Esophagus squamous epithelium (tissue), 5 donors: ENCODE measurements around the gene PAAF1. TPM values are rescaled to one million over a fixed set of nuclear protein-coding genes. Genes with fewer than 3 reads are reported as not detected.
A peak's percentile ranks its signal among the peaks of the same experiment; 100 is the strongest.

ENCODE experiments used
- DNase-seq: peaks from one replicate; lab custom pipeline; 2025; lab: John Stamatoyannopoulos, UW
- H3K27ac ChIP-seq, 4 donors: fragments of 200-600 bp; sonication (generic); one replicate each; pipeline ENCODE4 v1.5.1; 2016 to 2019; ENCODE audit warnings: mild to moderate bottlenecking in 1 of 4
- H3K27me3 ChIP-seq, 4 donors: fragments of 200-600 bp; sonication (generic); 1 replicate in 3 of 4; 2 replicates in 1 of 4; pipeline versions ENCODE4 v1.5.1 to v1.6.0; 2017 to 2021; ENCODE audit warnings: antibody characterized with exemption in 1 of 4
- H3K36me3 ChIP-seq, 3 donors: fragments of 200-600 bp; sonication (generic); one replicate each; pipeline ENCODE4 v1.5.1; 2016 to 2019
- H3K4me1 ChIP-seq, 3 donors: fragments of 200-600 bp; sonication (generic); one replicate each; pipeline ENCODE4 v1.5.1; 2017 to 2019
- H3K4me3 ChIP-seq, 4 donors: fragments of 200-600 bp; sonication (generic); 1 replicate in 3 of 4; 2 replicates in 1 of 4; pipeline ENCODE4 v1.5.1; 2016 to 2019; ENCODE audit warnings: mild to moderate bottlenecking in 2 of 4, moderate library complexity in 1 of 4
- H3K9me3 ChIP-seq, 3 donors: fragments of 200-600 bp; sonication (generic); one replicate each; pipeline ENCODE4 v1.5.1; 2016 to 2019
- POLR2A ChIP-seq, 4 donors: fragments of 450-650 bp; IDR thresholded peaks; one replicate each; pipeline ENCODE4 v1.6.1; 2017; ENCODE audit warnings: antibody characterized with exemption in 4 of 4, mild to moderate bottlenecking in 4 of 4, moderate library complexity in 3 of 4
- WGBS, 2 donors: methylation state at CpG; one replicate each; pipeline ENCODE4 v1.1.5; 2018; 5-methylcytosine and 5-hydroxymethylcytosine counted together
- intact Hi-C: fragments of 100-400 bp; cut with DNase I; formaldehyde crosslinking; loops from one replicate; pipeline ENCODE4 v1.15.0; 2022
- total RNA-seq, 4 donors: library from RNA; depleted of rRNA; stranded (reverse); fragments of >200 nt; gene quantifications; one replicate each; pipeline ENCODE4 v1.1.0, GENCODE V29; 2016
- TF ChIP-seq, protein P1 (sequence below), 6 experiments: fragments of 450-650 bp in 4 of 6; fragments of 200-600 bp in 2 of 6; sonication (generic) in 2 of 6; IDR thresholded peaks; one replicate each; pipeline ENCODE4 v1.5.1; 2016 to 2019; ENCODE audit warnings: antibody characterized with exemption in 6 of 6, mild to moderate bottlenecking in 4 of 6, moderate library complexity in 4 of 6
- donor health status: DM: yes; HTN: yes; CAD: no.

PAAF1 gene
- total RNA-seq, 4 donors from 2014 or later, result 4.3 to 10.9 (median 8.3) TPM

- no peak for DNase-seq
- intact Hi-C loops, result no loop called here
- Histone ChIP-seq H3K36me3 (peaks cover 0 to 68% (median 0%) of the 10 kb centered on the region in 3 donors), H3K27ac (no peak overlapping the region), H3K9me3 (no peaks in the 10 kb centered on the region), H3K4me3 (no peak overlapping the region), H3K4me1 (no peaks in the 10 kb centered on the region), H3K27me3 (no peaks in the 10 kb centered on the region)
- 90 to 100% methylated on average over 2 of the region's 2 CpGs for WGBS, 2 donors
- no peak for TF ChIP-seq POLR2A (IDR thresholded peaks at IDR 0.05)
- TF ChIP-seq, protein P1, sequence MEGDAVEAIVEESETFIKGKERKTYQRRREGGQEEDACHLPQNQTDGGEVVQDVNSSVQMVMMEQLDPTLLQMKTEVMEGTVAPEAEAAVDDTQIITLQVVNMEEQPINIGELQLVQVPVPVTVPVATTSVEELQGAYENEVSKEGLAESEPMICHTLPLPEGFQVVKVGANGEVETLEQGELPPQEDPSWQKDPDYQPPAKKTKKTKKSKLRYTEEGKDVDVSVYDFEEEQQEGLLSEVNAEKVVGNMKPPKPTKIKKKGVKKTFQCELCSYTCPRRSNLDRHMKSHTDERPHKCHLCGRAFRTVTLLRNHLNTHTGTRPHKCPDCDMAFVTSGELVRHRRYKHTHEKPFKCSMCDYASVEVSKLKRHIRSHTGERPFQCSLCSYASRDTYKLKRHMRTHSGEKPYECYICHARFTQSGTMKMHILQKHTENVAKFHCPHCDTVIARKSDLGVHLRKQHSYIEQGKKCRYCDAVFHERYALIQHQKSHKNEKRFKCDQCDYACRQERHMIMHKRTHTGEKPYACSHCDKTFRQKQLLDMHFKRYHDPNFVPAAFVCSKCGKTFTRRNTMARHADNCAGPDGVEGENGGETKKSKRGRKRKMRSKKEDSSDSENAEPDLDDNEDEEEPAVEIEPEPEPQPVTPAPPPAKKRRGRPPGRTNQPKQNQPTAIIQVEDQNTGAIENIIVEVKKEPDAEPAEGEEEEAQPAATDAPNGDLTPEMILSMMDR (IDR thresholded peaks at IDR 0.05), result no peak
Observed at GRCh38 chr11:73859671-73860070, 17.1 kb upstream of the PAAF1 start.

DNA sequence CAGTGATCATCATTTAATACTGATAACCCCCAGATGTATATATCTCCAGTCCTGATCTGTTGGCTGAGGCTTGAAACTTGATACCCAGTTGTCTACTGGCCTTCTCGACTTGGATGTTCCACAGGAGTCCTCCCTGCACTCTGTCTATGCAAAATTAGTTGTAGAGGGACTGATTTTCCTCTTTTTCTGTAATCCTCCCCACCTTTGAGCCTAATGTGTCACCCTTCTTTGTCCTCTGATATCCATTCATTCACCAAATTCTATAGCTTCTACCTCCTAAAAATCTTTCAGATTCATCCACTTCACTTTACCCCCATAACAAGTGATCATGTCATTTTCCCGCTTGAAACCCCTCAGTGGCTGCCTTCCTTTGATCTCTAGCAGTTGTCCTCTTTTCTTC is 16.6 kb upstream of the PAAF1 start:
- no peak for TF ChIP-seq POLR2A (IDR thresholded peaks at IDR 0.05)
- TF ChIP-seq, protein P1 (IDR thresholded peaks at IDR 0.05), result no peak
- no peaks in the 10 kb centered on the region for H3K27me3 ChIP-seq
- no peaks in the 10 kb centered on the region for H3K9me3 ChIP-seq
- H3K27ac ChIP-seq, result no peak overlapping the region
- peaks cover 0 to 68% (median 0%) of the 10 kb centered on the region in 3 donors for H3K36me3 ChIP-seq
- H3K4me1 ChIP-seq, result no peaks in the 10 kb centered on the region
- H3K4me3 ChIP-seq, result no peak overlapping the region
- DNase-seq, result no peak
- 79 to 82% methylated on average over 2 of the region's 2 CpGs for WGBS, 2 donors
- intact Hi-C loops, result no loop called here

GRCh38 chr11:73862986-73863385 is 13.8 kb upstream of the PAAF1 start:
- H3K27me3 ChIP-seq, result no peaks in the 10 kb centered on the region
- WGBS, 2 donors, result 45 to 74% methylated on average over 2 to 3 of the region's 4 CpGs
- DNase-seq, result no peak
- H3K4me1 ChIP-seq, result peaks cover 0 to 16% (median 9%) of the 10 kb centered on the region in 3 donors
- H3K9me3 ChIP-seq, result no peaks in the 10 kb centered on the region
- H3K36me3 ChIP-seq, result peaks cover 0 to 65% (median 0%) of the 10 kb centered on the region in 3 donors
- H3K27ac ChIP-seq, result no peak overlapping the region
- no peak for TF ChIP-seq POLR2A (IDR thresholded peaks at IDR 0.05)
- TF ChIP-seq, protein P1 (IDR thresholded peaks at IDR 0.05), result no peak
- no peak overlapping the region for H3K4me3 ChIP-seq
- intact Hi-C loops, result no loop called here

GRCh38 chr11:73866095-73866579 is 10.7 kb upstream of the PAAF1 start:
- Histone ChIP-seq H3K27ac (peak overlapping the region; percentile 17 to 76 (median 56)), H3K27me3 (no peaks in the 10 kb centered on the region), H3K36me3 (peaks cover 0 to 55% (median 0%) of the 10 kb centered on the region in 3 donors), H3K9me3 (no peaks in the 10 kb centered on the region), H3K4me3 (no peak overlapping the region), H3K4me1 (peaks cover 0 to 26% (median 9%) of the 10 kb centered on the region in 3 donors)
- no peak for DNase-seq
- no peak for TF ChIP-seq POLR2A (IDR thresholded peaks at IDR 0.05)
- TF ChIP-seq, protein P1 (IDR thresholded peaks at IDR 0.05), result no peak
- WGBS, 2 donors, result 26 to 70% methylated on average over 5 of the region's 5 CpGs
- intact Hi-C loops, result no loop called here

GRCh38 chr11:73866586-73866996 is 10.2 kb upstream of the PAAF1 start:
- no peak overlapping the region for H3K4me3 ChIP-seq
- no peaks in the 10 kb centered on the region for H3K27me3 ChIP-seq
- DNase-seq, result no peak
- TF ChIP-seq, protein P1 (IDR thresholded peaks at IDR 0.05), result no peak
- TF ChIP-seq POLR2A (IDR thresholded peaks at IDR 0.05), result no peak
- H3K27ac ChIP-seq, result peak overlapping the region; percentile 17 to 76 (median 62)
- WGBS, 2 donors, result 24 to 51% methylated on average over 2 of the region's 2 CpGs
- H3K9me3 ChIP-seq, result no peaks in the 10 kb centered on the region
- H3K36me3 ChIP-seq, result peaks cover 0 to 55% (median under 1%) of the 10 kb centered on the region in 3 donors
- intact Hi-C loops, result no loop called here
- peaks cover 0 to 26% (median 9%) of the 10 kb centered on the region in 3 donors for H3K4me1 ChIP-seq
